KG1 (cell line): ENCODE results near the gene GRAMD2A.

ENCODE experiments used
- DNase-seq: peaks from one replicate; lab custom pipeline; 2025; lab: John Stamatoyannopoulos, UW

GRAMD2A gene

GRCh38 chr15:72217216-72217615 lies 19.6 kb upstream of the GRAMD2A start:
- DNase-seq: no peak

DNA sequence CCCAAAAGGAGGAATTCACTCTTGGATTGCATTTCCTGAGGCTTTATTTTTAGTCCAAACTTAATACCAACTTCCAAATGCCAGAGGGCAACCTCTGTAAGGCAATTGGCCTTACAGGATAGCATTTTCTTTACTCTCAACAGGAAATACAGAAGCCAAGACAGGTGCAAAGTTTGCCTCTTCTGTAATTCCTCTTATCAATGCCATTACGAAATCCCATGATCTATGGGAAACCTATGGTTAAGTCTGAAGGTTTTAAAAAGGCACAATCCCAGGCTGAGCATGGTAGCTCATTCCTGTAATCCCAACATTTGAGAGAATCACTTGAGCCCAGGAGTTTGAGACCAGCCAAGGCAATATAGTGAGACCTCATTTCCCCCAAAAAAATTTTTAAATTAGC lies 18.5 kb upstream of the GRAMD2A start:
- no peak for DNase-seq

GRCh38 chr15:72207558-72208085 lies 10.0 kb upstream of the GRAMD2A start:
- no peak for DNase-seq

DNA sequence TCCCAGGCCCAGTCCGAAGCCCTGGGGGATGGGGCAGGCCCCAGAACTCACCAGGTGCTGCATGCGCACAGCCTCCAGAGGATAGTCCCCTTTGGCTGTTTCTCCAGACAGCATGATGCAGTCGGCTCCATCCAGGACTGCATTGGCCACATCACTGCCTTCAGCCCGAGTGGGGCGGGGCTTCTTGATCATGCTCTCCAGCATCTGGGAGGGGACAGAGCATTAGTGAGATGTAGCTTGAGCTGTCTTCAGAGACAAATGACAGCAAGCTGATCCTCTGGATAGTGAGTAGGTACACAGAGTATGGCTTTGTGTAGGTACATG lies 9.1 kb upstream of the GRAMD2A start:
- no peak for DNase-seq

DNA sequence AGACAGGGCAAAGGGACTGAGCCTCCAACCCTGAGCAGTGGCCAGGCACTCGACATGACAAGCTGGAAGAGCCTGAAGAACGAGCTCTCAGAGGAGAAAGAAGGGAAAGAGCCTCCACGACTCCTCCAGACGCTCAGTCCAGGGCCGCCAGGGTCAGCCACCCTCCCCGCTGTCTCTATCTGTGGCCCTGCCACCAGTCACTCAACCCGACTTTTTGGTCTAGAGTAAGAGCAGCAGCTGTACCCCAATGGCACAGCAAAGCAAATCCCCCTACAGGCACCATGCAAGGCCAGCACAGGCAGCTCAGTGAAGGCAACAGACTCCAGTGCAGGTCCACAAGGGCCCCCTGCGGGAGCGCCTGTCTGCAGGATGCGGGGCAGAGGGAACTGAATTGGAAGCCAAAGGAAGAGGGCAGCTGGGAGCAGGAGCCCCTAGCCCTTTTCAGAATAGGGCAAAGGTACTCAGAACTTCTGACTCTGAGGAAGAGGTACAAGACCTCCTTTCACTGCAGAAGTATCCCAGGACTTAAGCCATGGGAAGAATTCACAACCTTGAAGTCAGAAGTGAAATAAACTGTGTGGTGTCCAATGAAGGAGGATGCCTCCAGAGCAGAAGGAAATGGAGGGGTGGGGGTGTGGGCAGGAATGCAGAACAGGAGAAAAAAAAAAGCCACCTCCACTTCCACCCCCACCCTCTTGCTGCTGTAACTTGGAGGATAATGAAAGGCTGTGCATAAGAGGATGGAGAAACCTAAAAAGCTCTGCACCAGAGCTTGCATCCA lies 8.5 kb upstream of the GRAMD2A start:
- DNase-seq: no peak

DNA sequence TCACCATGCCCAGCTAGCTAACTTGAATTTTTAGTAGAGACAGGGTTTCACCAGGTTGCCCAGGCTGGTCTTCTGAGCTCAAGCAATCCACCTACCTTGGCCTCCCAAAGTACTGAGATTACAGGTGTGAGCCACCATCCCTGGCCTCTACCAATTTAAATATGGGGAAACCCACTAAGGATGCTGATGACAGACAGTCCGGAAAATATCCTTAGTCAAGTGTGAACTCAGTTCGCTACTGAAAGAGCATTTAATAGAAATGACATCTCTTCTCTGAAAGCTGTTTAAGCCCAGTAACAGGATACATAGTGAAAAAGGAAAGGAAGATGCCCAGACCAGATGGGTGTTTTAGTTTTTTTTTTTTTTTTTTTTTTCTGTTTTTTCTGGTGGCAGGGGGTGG lies 7.7 kb upstream of the GRAMD2A start:
- DNase-seq: no peak

GRCh38 chr15:72203507-72203837 lies 5.9 kb upstream of the GRAMD2A start:
- no peak for DNase-seq

GRCh38 chr15:72202801-72203506 lies 5.4 kb upstream of the GRAMD2A start:
- DNase-seq: no peak

DNA sequence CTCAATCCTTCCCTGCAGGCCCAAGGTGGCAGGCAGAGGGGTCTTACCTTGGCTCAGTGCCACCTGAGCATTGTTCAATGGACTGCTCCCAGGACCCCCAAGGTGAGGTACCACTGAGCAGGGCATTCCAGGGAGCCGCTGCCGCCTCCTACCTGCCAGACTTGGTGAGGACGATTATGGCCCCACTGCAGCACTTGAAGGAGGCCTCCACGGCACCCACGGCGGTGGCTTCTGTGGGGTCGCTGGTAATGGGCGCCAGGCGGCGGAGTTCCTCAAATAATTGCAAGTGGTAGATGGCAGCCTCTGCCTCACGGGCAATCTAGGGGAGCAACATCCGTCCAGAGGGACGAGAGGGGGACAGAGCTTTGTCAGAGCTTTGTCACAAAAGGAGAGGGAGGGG lies 4.7 kb upstream of the GRAMD2A start:
- DNase-seq: no peak

GRCh38 chr15:72201391-72201921 lies 3.9 kb upstream of the GRAMD2A start:
- DNase-seq: no peak

DNA sequence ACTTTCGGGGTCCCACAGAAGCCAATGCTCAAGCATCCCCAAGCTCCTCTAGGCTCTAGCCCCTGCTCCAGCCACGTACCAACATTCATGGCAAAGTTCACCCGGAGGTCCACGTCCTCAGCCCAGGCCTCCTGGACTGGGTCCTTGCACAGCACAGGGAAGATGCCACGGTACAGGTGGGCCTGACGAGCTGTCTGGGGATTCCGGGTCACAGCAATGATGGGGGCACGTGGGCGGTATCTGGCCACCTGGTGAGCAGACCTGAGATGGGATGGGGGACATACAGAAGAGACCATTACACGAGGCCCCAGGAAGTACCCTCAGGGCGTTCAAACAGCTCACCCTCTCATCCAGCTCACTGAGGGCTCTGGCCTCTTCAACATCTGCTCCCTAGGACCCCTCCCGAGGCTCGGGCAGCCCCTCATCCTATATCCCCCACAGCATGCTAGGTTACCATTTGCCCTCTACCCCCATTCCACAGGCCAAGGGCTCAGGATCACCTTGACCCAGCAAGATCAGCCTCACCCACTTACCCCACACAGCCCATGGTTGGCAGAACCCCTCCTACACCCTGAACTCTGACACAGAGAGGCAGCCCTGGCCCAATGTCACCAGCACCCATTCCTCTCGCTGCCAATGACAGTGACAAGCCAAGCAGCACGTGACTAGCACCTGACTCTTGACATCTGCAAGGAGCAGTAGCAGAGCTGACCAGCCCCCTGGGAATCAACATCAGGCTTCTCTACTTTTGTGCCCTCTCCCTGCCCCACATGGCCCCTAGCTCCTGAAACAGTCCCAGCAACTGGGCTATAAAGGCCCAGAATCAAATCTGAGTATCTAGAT lies 3.0 kb upstream of the GRAMD2A start:
- DNase-seq: no peak

GRCh38 chr15:72199721-72200212 lies 2.2 kb upstream of the GRAMD2A start:
- no peak for DNase-seq

- no peak for DNase-seq
These were observed 1.6 kb upstream of the GRAMD2A start for GRCh38 chr15:72199205-72199515.

GRCh38 chr15:72198356-72199204 lies 993 bp upstream of the GRAMD2A start:
- no peak for DNase-seq

- no peak for DNase-seq
These were observed 537 bp downstream of the GRAMD2A start for GRCh38 chr15:72197041-72197459.

- no peak for DNase-seq
These were observed 1.1 kb downstream of the GRAMD2A start for GRCh38 chr15:72196409-72197040.

DNA sequence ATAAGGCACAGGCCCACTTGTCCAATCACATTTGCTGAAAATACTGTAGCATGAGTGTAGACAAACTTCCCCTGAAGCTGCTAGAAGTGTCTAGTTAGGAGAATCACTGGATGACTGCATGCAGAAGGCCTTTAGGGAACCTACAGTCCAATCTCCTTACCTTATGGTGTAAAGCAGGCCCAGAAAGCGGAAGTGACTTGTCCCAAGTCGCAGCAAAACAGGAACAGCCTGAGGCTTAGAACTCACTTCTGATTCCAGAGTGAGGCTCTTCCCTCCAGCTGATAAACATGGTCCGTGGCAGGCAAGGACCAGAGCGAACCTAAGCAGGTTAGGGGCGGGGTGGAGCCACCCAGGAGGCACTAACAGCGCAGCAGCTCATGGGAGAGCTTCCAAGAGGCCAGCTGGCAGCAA lies 2.5 kb downstream of the GRAMD2A start:
- no peak for DNase-seq

DNA sequence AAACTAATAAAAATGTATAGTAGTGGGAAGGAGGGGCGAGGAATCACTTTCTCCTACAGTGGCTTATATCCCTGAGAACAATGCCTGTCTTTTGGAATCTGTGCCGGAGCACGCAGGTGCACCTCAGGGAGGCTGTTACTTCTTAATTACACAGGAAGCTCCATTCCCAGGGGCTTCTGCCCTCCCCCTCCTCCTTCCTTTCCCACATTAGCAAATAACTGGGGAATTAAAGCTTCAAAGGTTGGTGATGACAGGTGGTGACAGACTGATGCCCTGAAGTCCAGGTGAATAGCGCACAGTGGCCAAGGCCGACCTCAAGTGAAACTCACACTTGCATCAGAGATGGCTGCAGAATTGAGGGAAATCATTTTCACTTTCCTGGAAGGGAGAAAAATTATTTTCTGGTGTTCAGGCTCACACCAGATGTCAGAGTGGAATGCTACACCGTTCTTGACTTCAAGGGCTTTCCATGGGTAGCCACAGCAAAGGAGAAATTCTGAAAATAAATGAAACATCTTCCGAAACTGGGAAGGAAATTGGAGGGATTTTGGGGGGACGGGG lies 3.7 kb downstream of the GRAMD2A start:
- DNase-seq: no peak

- DNase-seq: no peak
These were observed 5.2 kb downstream of the GRAMD2A start for GRCh38 chr15:72192416-72192815.

DNA sequence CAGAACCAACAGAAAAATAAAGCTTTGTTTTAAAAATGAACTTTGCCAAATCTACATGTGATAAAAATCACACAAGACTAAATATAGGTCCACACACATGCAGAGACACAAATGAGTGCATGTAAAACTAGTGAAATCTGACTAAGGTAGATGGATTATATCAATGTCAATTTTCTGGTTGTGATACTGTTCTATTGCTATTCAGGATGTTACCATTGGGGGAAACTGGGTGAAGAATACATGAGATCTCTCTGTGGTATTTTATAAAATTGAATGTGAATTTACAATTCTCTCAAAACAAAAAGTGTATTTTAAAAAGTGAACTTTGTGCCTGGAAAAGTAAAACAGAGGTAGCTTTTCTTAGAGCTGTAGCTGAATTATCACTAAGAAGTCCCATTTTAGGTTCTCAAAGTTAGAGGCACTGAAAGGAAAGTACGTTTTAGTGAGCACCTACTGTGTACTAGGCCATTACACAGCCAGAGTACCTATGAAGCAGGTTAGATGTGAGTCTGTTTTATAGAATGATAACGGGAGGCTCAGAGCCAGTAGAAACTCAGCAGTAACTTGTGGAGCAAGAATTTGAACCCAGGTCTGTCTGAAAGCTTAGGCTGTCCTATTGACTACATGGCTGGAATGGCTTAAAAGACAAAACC lies 8.2 kb downstream of the GRAMD2A start:
- DNase-seq: no peak
